DMS53 (cell line): Measurements from ENCODE around the gene CYB5R4.
A peak's percentile ranks its signal among the peaks of the same experiment; 100 is the strongest.
"Not testable (repeated sequence)": the region's sequence is repeated elsewhere in the genome, so short reads cannot be mapped to it uniquely, and the experiment has no call there.

Source experiments
- DNase-seq: peaks from one replicate; lab custom pipeline; 2025; lab: John Stamatoyannopoulos, UW

The CYB5R4 gene

DNA sequence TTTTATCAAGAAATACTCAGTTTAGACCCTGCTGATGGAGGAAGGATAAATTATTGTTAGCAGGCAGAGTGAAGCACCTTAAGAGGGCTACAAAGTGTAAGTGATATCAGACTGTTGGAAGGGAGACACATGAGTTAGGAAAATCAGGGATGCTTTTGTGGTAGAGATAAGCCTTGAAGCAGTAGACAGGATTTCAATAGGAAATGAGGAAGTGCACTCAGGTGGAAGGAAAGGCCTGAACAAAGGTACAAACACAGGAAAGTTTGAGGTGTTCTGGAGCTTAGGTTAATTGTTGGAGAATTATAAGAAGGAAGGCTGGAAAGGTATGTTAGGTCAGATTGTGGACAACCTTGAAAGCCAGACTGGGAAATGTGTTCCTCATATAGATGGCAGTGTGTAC lies 7.6 kb downstream of the CYB5R4 start:
- no peak for DNase-seq

DNA sequence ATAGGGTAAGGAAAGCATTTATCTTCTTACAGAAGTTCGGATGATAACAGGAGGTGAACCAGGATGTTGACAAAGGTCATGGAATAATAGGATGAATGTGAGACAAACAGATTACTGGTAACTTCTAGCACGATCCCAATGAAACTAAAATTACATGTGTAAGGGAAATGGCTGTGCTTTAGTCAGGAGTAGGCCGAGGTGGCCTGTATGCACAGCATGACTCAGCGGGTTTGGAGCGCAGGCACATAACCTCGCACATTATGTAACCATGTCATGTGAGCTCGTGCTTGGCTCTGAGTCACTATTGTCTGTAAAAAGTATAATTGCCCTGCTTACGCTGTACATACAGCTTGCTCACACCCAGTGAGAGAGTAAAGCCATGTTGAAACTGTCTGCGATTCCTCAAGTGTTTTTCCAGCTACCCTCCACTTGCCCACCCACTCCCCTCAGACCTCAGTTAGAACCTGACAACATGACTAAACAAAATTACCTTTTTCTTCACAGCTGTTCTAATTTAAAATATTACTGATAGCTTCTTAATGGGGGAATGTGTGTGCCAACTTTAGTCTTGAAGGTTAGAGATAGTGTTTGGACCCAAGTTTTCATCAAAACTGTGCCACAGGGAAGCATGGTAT lies 8.2 kb downstream of the CYB5R4 start:
- DNase-seq = peak; percentile 75

DNA sequence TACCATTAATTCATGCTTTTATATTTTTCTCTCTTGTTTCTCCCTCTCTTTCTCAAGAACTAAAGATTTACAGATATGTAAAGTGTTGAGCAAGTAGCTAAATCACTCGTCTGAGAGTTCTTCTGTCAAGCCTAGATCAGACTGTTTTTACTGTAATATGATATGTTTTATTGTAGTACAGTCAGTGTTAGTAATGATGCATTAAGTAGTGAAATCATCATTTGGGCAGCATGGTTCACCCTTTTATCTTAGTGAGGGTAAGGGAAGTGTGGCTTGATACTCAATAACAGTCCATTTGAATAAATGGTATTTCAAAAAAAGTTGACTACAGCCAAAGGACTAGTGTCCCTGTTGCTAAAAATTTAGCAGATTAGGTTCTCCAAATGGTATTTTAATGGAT lies 9.2 kb downstream of the CYB5R4 start:
- DNase-seq = peak; percentile 13

DNA sequence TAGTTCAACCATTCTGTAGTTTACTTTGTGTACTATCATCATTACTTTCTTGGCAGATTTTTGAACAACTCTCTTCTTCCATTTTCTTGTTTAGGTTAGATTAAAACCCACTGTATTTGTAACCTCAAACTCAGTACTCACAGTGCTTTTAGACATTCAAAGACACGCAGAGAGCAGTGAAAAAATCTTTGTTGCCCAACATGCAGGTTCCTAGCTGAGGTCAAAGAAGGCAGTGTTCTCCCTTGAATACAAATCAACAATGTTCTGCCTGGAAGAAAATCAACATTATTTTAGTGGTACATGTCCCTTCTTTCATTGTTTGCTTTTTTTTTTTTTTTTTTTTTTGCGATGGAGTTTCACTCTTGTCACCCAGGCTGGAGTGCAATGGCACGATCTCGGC lies 11.2 kb downstream of the CYB5R4 start:
- DNase-seq = no peak

DNA sequence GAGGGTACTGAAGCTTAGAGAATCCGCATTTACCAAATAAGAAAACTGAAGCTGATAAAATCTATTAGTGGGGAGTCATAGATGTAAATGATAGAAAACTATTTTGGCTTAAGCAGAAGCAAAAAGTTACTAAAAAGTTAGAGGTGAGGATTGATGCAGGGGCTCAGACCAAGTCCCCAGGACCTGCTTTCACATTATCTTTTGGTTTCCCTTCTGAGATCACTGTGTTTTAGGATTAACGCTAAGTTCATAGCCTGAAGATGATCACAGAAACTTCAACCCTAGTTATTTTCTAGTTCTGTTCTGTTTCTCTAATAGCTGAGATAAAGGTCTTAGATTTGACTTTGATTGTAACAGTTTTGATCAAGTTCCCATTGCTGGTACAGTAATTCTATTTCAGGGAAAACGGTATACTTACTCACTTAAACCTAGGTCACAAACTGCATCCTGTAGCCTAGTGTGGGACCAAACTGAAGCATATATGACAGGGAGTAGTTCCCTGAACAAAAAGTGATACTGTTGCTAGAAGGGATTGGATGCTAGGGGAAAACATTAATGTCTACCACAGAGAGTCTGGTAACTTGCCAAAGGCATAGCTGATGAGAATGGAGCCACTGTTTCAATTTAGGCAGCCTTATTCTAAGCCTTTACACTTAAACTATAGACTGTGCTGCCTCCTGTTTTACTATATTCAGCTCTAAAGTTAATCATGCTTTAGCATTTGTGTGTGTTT lies 13.1 kb downstream of the CYB5R4 start:
- DNase-seq = no peak

DNA sequence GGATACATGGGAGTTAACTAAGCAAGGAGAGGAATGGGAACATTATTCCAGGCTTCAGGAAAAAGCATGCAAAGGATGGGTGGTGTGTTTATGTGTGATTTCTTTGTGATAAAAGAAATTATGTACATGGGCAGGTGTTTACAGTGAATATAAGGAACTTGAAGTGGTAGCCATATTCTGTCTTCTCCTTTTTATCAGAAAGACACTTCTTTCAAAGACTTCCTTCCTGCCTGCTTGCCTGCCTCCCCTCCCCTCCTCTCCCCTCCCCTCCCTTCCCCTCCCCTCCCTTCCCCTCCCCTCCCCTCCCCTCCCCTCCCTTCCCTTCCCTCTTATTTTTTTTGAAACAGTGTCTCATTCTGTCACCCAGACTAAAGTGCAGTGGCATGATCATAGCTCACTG lies 14.4 kb downstream of the CYB5R4 start:
- DNase-seq = no peak

DNA sequence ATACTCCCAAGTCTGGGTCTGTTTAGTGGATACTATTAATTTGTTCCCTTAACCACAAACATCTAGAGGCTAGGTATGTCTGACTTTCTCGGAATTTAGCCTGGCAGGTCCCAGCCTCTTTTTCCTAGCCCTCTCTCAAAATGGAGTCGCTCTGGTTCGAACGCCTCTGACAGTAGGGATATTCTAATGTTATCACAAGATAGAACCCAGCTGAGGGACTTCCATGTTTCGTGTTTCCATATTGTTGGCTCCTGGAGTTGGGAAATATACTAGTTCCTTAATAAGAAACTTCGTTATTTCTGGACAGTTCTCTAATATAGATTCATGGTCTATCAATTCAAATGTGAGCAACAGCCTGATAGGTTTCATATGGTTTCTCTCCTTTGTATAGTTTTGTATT lies 16.4 kb downstream of the CYB5R4 start:
- DNase-seq = no peak

DNA sequence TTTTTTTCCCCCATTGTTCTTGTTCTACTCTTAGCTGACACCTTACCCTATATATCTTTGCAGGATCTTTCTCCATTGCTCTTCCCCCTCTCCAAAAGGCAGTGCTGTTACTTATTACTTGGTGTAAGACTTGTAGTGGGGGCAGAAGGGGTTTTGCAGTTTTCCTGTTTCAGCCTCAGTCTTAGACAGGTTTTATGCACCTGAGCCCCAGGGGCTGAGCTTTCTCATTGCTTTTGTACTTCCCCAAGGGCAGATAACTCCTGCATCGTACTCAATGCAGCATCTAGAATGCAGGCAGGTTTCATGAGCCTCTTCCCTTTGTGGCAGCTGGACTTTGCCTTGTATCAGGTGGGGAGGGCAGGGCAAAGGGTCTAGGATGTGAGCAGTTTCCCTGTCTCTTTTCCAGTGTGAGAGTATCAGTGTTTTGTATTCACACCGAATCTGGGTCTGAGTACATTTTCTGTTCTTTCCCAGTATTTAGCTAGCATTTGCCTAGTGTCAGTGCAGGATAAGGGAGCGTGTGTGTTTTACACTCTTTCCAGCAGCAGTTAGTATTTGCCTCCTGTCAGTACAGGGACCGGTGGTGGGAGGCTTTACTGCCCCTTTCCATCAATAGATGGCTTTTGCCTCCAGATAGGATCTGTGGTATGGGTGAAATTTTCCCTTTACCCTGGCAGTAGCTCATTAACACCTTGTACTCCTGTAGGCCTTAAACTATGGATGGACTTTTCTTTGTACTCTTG lies 19.6 kb downstream of the CYB5R4 start:
- no peak for DNase-seq

DNA sequence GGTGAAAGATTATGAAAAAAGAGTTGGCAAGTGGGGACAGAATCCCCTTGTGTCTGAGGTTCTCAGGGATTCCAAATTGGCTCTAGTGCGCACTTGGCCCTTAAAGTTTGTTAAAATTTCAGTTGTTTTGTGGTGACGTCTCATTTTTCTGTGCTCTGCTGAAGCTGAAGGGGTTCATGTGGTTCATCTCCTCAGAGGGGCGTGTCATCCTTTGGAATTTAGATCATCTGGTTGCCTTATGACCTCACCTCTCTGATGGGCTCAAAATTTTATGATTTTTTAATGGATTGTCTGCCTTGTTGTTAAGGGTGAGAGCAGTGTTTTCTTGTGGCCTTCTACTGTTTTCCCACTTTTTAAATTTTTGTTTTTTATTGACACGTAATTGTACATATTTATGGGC lies 20.3 kb downstream of the CYB5R4 start:
- no peak for DNase-seq

DNA sequence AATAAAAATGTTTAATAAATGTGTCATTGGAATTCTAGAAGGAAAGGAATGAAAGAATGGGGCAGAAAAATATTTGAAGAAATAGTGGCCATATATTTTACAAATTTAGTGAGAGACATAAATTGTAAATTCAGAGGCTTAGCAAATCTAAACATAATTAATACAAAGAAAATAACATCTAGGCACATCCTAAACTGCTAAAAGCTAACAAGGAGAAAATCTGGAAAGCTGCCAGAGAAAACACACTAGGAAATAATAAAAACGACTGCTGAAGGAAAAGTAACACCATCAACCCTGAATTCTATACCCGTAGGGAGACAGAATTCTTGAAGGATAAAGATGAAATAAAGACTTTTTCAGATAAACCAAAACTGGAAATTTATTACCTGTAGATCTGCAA lies 23.8 kb downstream of the CYB5R4 start:
- DNase-seq = peak; percentile 10

DNA sequence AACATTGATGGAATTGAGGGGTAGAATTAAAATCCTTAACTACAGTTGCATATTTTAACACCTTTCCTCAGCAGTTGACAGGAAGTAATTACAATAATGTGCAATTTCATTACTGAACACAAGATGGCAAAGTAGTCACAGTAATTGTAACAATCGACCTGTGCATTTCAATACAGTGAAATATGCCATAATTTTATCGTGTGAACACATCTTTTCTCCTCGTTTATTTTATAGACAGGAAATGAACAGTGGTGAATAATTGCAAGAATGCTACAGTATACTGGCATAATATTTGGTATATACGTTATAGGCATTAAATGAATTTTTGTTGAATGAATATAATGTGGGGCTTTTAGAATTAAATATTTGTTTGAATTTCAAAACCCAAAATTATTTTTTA lies 25.0 kb downstream of the CYB5R4 start:
- DNase-seq = peak; percentile 72

DNA sequence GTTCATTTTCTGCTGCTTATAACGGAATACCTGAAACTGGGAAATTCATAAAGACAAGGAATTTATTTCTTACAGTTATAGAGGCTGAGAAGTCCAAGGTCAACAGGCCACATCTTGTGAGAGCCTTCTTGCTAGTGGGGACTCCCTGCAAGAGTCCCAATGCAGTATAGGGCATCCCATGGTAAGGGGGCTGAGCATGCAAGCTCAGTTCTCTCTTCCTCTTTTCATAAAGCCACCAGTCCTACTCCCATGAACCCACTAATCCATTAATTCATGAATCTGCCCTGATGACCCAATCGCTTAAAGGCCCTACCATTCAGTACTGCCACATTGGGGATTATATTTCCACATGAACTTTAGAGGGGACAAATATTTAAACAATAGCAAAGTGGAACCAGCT lies 26.5 kb downstream of the CYB5R4 start:
- DNase-seq = no peak

DNA sequence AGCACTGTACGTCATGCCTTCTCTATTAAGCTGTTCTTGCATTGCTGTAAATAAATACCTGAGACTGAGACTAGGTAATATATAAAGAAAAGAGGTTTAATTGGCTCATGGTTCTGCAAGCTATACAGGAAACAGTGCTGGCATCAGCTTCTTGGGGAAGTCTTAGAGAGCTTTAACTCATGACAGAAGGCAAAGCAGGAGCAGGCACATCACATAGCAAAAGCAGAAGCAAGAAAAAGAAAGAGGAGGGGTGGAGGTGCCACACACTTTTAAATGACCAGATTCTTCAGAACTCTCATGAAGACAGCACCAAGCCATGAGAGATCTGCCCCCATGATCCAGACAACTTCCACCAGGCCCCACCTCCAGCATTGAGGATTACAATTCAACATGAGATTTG lies 30.1 kb downstream of the CYB5R4 start:
- DNase-seq = no peak

DNA sequence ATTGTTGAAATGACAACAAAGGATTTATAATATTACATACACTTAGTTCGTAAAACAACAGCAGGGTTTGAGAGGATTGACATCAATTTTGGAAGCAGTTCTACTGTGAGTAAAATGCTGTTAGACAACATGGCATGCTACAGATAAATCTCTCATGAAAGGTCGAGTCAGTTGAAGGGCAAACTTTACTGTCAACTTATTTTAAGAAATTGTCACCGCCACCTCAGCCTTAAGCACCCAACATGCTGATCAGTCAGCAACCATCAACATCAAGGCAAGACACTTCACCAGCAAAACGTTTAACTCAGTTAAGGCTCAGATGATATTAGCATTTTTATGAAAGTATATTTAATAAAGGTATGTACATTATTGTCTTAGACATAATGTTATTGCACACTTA lies 31.0 kb downstream of the CYB5R4 start:
- no peak for DNase-seq

DNA sequence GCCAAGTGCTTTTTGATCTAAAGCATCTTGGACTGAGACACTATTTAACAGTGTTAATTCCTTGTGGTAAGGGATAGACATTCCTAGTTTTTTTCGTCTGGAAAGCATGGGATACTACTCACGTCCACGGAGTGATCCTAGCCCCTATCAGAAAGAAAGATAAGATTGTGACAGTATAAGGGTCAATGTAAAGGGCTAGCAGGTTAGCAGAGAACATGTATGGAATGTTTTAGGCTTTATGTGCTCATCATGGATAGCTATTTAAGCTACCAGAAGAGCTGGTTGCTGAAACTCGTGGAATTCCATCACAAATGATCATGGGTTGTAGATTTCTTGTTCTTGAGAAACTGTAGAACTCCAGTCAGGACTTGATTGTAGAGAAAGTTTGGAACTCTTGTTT lies 32.1 kb downstream of the CYB5R4 start:
- DNase-seq = no peak

DNA sequence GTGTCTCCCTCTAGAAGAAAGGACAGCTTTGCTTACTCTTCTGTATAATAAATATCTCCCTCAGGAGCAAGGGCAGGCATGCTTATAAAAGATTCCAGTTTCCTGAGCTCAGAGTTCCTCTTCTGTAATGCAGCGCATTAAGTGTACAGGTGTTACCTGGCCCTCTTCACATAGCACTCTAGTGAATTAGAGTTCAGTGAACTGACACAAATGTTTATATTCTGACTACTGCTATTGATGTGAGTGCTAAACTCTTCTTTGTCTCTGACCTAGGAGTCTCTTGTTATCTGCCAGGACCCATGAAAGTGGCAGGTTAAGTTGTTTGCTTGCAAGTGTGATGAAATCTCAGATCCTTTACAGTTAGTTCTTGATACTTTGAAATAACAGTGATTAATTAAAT lies 33.5 kb downstream of the CYB5R4 start:
- DNase-seq = peak; percentile 72

DNA sequence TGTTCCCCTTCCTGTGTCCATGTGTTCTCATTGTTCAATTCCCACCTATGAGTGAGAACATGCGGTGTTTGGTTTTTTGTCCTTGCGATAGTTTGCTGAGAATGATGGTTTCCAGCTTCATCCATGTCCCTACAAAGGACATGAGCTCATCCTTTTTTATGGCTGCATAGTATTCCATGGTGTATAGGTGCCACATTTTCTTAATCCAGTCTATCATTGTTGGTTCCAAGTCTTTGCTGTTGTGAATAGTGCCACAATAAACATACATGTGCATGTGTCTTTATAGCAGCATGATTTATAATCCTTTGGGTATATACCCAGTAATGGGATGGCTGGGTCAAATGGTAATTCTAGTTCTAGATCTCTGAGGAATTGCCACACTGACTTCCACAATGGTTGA lies 37.6 kb downstream of the CYB5R4 start:
- DNase-seq = not testable (repeated sequence)

DNA sequence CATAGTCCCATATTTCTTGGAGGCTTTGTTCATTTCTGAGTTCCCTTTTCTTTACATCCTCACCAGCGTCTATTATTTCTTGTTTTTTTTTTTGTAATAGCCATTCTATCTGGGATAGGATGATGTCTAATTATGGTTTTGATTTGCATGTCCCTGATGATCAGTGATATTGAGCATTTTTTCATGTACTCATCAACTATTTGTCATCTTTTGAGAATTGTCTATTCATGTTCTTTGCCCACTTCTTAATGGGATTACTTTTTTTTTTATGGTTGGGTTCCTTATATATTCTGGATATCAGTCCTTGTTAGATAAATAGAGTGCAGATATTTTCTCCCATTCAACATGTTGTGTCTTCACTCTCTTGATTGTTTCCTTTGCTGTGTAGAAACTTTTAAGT lies 42.1 kb downstream of the CYB5R4 start:
- no peak for DNase-seq

DNA sequence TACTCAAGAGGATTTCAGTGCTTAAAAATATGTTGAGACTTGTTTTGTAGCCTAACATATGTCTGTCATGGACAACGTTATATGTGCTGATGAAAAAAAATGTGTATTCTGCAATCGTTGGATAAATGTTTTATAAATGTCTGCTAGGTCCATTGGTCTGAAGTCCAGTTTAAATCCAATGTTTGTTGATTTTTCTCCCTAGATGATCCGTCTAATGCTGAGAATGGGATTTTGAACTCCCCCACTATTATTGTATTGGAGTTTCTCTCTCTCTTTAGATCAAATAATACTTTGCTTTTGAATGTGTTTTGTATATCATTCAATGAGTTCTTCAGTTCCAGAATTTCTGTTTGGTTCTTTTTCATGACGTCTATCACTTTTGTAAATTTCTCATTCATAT lies 44.9 kb downstream of the CYB5R4 start:
- no peak for DNase-seq

DNA sequence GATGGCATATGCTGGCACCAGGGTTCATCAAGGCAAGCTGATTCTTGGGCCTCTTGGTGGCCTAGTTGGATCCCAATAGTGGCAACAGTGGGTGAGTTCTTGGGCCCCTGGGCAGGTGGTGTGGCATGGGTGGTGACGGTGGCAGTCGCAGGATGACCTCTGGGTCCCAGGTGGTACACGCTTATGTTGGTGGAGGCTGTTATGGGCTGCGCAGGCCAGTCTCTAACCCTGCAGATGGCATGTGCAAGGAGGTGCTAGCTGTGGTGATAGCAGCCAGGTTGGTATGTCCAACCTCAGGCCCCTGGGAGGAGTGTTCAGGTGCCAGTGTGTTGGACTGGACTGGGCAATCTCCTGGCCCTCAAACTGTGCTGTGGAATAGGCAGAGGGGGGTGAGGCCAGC lies 46.2 kb downstream of the CYB5R4 start:
- no peak for DNase-seq

DNA sequence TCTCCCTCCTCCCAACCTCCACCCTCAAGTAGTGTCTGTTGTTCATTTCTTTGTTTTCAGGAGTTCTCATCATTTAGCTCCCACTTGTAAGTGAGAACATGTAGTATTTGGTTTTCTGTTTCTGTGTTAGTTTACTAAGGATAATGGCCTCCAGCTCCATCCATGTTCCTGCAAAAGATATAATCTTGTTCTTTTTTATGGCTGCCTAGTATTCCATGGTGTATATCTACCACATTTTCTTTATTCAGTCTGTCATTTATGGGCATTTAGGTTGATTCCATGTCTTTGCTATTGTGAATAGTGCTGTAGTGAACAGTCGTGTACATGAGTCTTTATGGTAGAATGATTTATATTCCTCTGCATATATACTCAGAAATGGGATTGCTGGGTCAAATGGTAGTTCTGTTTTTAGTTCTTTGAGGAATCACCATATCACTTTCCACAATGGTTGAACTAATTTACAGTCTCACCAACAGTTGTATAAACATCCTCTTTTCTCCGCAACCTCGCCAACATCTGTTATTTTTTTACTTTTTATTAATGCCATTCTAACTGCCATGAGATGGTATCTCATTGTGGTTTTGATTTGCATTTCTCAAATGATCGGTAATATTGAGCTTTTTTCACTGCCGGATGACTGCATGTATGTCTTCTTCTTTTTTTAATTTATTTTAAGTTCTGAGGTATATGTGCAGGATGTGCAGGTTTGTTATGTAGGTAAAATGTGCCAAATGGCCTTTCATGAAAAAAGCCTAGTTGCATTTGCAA lies 48.3 kb downstream of the CYB5R4 start:
- DNase-seq = not testable (repeated sequence)

DNA sequence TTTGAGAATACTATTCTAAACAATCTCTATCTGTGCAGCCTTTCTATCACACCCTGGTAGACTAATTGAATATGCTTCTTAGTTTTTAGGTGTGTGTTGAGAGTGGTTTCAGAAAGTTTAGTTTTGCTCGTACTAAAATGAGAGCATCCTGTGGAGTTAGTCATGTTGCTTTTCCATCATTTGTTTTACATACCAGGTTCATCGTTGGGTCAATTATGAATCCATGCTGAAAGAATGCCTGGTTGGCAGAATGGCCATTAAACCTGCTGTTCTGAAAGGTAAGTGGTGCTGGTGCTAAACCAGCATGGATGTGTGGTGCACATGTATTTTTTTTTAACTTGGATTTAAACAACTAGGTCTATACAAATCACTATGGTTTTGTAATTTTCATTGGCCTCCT lies 49.3 kb downstream of the CYB5R4 start:
- no peak for DNase-seq

DNA sequence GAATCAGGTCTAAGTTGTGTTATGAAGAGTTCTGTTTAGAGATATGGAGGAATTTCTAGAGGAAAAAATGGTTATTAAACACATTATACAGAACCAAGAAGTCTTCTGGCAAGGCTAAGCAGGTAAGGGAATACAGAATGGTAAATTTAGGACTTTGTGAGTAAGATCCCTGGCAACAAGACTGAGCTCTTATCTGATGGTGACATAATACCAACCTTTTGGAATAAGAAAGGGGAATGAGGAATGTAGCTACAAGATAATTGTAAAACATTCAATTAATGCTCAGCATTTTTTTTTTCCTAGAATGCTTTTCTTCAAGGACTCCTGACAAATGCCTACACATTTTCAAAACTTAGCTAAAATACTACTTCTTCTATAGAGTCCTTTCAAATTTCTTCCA lies 51.8 kb downstream of the CYB5R4 start:
- no peak for DNase-seq
